Coronary artery (tissue), 2 donors: Measurements from ENCODE around the gene ABCD4.

Experiments
- DNase-seq: peaks from one replicate; pipeline ENCODE4 v3.0.0-alpha.2; 2017; ENCODE audit warnings: low spot score
- H3K27ac ChIP-seq, 2 donors: fragments of 200-600 bp; sonication (generic); one replicate each; pipeline ENCODE4 v1.5.1; 2016 to 2019
- H3K4me3 ChIP-seq: fragments of 200-600 bp; sonication (generic); 2 replicates; pipeline ENCODE4 v1.5.1; 2016; ENCODE audit warnings: mild to moderate bottlenecking, moderate library complexity
- CTCF ChIP-seq: fragments of 200-600 bp; sonication (generic); IDR thresholded peaks from one replicate; pipeline ENCODE4 v1.5.1; 2019; ENCODE audit warnings: antibody characterized with exemption

Gene ABCD4

GRCh38 chr14:74302634-74303569 lies at the start of gene ABCD4:
TSS of gene ABCD4 (minus strand) at chr14:74302934. CDS start at chr14:74302912, 22 bp downstream.
- peak within 1 kb of the TSS; percentile 88 to 89 for H3K27ac ChIP-seq
- H3K4me3 ChIP-seq = peak within 1 kb of the TSS; percentile 87
- no peak for TF ChIP-seq CTCF
- peak; percentile 93 for DNase-seq

- no peak overlapping the region for H3K27ac ChIP-seq
- H3K4me3 ChIP-seq = no peak overlapping the region
- no peak for DNase-seq
- TF ChIP-seq CTCF = no peak
Measured at GRCh38 chr14:74350928-74351323, 48.2 kb upstream of the ABCD4 start.

- no peak for TF ChIP-seq CTCF
- Histone ChIP-seq H3K4me3 (no peak overlapping the region), H3K27ac (no peak overlapping the region)
- DNase-seq = no peak
Measured at GRCh38 chr14:74350211-74350927, 47.6 kb upstream of the ABCD4 start.

GRCh38 chr14:74349757-74350156 lies 47.0 kb upstream of the ABCD4 start:
- no peak for DNase-seq
- no peak overlapping the region for H3K27ac ChIP-seq
- TF ChIP-seq CTCF = no peak
- H3K4me3 ChIP-seq = no peak overlapping the region

- no peak overlapping the region for H3K4me3 ChIP-seq
Measured at GRCh38 chr14:74348735-74349463, 46.2 kb upstream of the ABCD4 start.

More at GRCh38 chr14:74348735-74349463, 46.2 kb upstream of the ABCD4 start:
- TF ChIP-seq CTCF = no peak
- DNase-seq = no peak
- no peak overlapping the region for H3K27ac ChIP-seq
